Measurements from ENCODE around the gene TMBIM4.

TMBIM4 gene

DNA sequence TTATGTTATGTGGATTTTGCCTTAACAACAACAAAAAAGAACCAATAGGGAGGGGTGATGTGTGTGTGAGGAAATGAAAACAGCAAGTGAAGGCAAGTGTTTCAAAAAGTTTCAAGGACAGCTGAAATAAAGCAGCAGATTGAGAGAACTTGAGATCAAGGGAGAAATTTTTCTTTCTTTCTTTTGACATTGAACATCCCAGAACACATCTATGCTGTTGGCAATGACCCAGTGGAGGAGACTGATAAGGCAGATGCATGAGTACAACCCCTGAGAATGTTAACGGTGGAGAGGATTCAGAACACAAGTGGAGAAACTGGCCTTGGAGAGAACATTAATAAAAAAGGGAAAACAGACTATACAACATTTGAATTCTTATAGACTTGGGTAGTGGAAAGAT lies 42.1 kb downstream of the TMBIM4 start:
- DNase-seq: no peak
- Histone ChIP-seq H3K27ac (ENCODE audit: low read depth, low read length) (no peak overlapping the region), H2AK5ac (ENCODE audit: low read length) (no peak overlapping the region), H3K79me2 (ENCODE audit: control insufficient read depth, insufficient read depth, low read length) (peaks cover 22% of the 10 kb centered on the region), H3K79me1 (ENCODE audit: low read length) (peaks cover 13% of the 10 kb centered on the region), H3K4ac (ENCODE audit: low read depth, low read length) (no peak overlapping the region), H3K18ac (ENCODE audit: low read length) (no peak overlapping the region), H2BK15ac (replicated peaks; ENCODE audit: low read depth) (no peak overlapping the region), H3K4me1 (ENCODE audit: control insufficient read depth, low read depth, low read length) (peaks cover 2% of the 10 kb centered on the region), H3K36me3 (ENCODE audit: control insufficient read depth, insufficient read depth, low read length) (peaks cover 4% of the 10 kb centered on the region), H3K4me3 (ENCODE audit: low read length) (no peak overlapping the region), H3K27me3 (ENCODE audit: insufficient read depth, low read length, poor library complexity) (no peaks in the 10 kb centered on the region), H2BK5ac (ENCODE audit: low read length) (no peak overlapping the region), H3K56ac (ENCODE audit: low read length) (no peak overlapping the region), H3K23ac (ENCODE audit: low read length) (no peak overlapping the region), H2BK120ac (ENCODE audit: low read depth, low read length) (no peak overlapping the region), H3K4me2 (ENCODE audit: low read length) (no peak overlapping the region), H4K5ac (ENCODE audit: low read length) (no peak overlapping the region), H4K8ac (ENCODE audit: low read depth, low read length) (no peak overlapping the region), H3K9ac (ENCODE audit: low read length) (no peak overlapping the region)
- no CpG with 5 or more reads among the region's 1 CpG for WGBS (ENCODE audit: extremely low coverage, insufficient coverage, low lambda C conversion rate)

DNA sequence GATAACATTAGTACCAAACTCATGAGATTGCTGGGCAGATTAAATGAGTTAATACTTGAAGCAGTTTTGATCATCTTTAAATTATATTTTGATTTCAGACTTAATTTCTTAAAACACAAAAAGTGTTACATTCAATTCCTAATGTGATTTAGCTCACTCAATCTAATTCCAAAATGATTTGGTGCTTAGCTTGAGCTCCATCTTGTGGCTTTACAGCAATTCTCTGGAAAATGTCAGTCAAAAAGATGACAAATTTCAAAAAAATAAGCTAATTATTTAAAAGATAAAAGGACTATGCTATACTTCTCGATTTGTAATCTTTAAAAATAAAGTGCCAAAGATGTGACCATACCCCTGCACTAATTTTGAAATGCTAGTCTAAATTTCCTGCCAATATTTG lies 49.3 kb downstream of the TMBIM4 start:
- Histone ChIP-seq H3K4me1 (ENCODE audit: control insufficient read depth, low read depth, low read length) (no peaks in the 10 kb centered on the region), H3K56ac (ENCODE audit: low read length) (no peak overlapping the region), H3K9ac (ENCODE audit: low read length) (no peak overlapping the region), H3K18ac (ENCODE audit: low read length) (no peak overlapping the region), H3K27me3 (ENCODE audit: insufficient read depth, low read length, poor library complexity) (no peaks in the 10 kb centered on the region), H4K5ac (ENCODE audit: low read length) (no peak overlapping the region), H3K4ac (ENCODE audit: low read depth, low read length) (no peak overlapping the region), H3K36me3 (ENCODE audit: control insufficient read depth, insufficient read depth, low read length) (peaks cover 2% of the 10 kb centered on the region), H3K27ac (ENCODE audit: low read depth, low read length) (no peak overlapping the region), H3K4me3 (ENCODE audit: low read length) (no peak overlapping the region), H3K79me1 (ENCODE audit: low read length) (no peaks in the 10 kb centered on the region), H3K23ac (ENCODE audit: low read length) (no peak overlapping the region), H2AK5ac (ENCODE audit: low read length) (no peak overlapping the region), H2BK120ac (ENCODE audit: low read depth, low read length) (no peak overlapping the region), H3K4me2 (ENCODE audit: low read length) (no peak overlapping the region), H3K79me2 (ENCODE audit: control insufficient read depth, insufficient read depth, low read length) (no peaks in the 10 kb centered on the region), H2BK5ac (ENCODE audit: low read length) (no peak overlapping the region), H2BK15ac (replicated peaks; ENCODE audit: low read depth) (no peak overlapping the region), H4K8ac (ENCODE audit: low read depth, low read length) (no peak overlapping the region)
- DNase-seq: no peak
- WGBS (ENCODE audit: extremely low coverage, insufficient coverage, low lambda C conversion rate): no CpG with 5 or more reads among the region's 1 CpG

DNA sequence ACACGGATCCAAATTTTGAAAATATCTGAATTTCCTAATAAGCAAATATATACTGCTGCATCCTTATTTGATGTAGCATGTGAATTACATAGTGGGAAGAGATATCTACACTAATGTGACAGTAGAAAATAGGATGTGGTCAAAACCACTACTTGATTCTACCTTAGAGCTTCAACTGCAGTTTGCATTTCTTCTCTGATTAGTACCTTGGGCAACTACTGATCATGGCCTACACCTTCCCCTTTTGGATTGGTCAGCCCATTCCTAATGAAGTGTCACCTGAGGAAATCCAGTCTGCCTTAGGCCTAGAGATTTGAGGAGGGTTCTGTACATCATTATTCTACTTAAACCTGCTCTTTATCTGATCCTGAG lies 49.9 kb downstream of the TMBIM4 start:
- Histone ChIP-seq H3K36me3 (ENCODE audit: control insufficient read depth, insufficient read depth, low read length) (peaks cover 1% of the 10 kb centered on the region), H2BK5ac (ENCODE audit: low read length) (no peak overlapping the region), H4K5ac (ENCODE audit: low read length) (no peak overlapping the region), H3K56ac (ENCODE audit: low read length) (no peak overlapping the region), H2BK15ac (replicated peaks; ENCODE audit: low read depth) (no peak overlapping the region), H3K27ac (ENCODE audit: low read depth, low read length) (no peak overlapping the region), H3K4me2 (ENCODE audit: low read length) (no peak overlapping the region), H3K27me3 (ENCODE audit: insufficient read depth, low read length, poor library complexity) (no peaks in the 10 kb centered on the region), H2AK5ac (ENCODE audit: low read length) (no peak overlapping the region), H3K4me1 (ENCODE audit: control insufficient read depth, low read depth, low read length) (no peaks in the 10 kb centered on the region), H4K8ac (ENCODE audit: low read depth, low read length) (no peak overlapping the region), H3K9ac (ENCODE audit: low read length) (no peak overlapping the region), H3K79me2 (ENCODE audit: control insufficient read depth, insufficient read depth, low read length) (no peaks in the 10 kb centered on the region), H3K18ac (ENCODE audit: low read length) (no peak overlapping the region), H3K4me3 (ENCODE audit: low read length) (no peak overlapping the region), H3K4ac (ENCODE audit: low read depth, low read length) (no peak overlapping the region), H3K79me1 (ENCODE audit: low read length) (no peaks in the 10 kb centered on the region), H2BK120ac (ENCODE audit: low read depth, low read length) (no peak overlapping the region), H3K23ac (ENCODE audit: low read length) (no peak overlapping the region)
- no peak for DNase-seq
- no CpG with 5 or more reads among the region's 1 CpG for WGBS (ENCODE audit: extremely low coverage, insufficient coverage, low lambda C conversion rate)

DNA sequence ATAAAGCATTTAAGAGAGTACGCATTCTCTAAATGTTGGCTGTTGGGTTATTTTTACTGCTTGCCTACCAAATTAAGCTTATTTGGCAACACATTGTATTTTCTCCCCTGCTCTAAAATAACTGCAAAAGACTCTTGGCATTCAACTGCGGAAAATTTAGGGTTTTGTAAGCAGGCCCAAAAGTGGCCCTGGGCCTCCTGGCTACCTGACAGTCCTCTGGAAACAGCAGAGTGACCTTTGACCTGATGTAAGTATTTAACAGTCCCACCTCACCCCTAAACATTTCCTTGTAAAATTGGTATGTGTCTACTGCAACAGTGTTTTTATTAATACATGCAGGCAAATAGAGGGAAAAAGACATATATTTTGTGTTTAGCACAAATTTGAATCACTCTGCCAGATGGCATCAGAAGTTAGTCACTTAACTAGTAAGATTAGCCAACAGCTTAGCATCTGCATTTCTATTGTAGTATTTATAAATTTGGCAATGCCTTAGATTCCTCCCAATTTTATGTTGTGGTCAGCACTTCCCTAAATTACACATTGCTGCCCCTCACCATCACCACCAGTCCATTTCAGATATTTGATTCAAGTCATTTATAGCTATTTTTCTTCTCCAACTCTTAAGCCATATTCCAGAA lies 50.4 kb downstream of the TMBIM4 start:
- Histone ChIP-seq H2AK5ac (ENCODE audit: low read length) (no peak overlapping the region), H3K27ac (ENCODE audit: low read depth, low read length) (no peak overlapping the region), H3K79me1 (ENCODE audit: low read length) (no peaks in the 10 kb centered on the region), H2BK15ac (replicated peaks; ENCODE audit: low read depth) (no peak overlapping the region), H4K5ac (ENCODE audit: low read length) (no peak overlapping the region), H3K27me3 (ENCODE audit: insufficient read depth, low read length, poor library complexity) (no peaks in the 10 kb centered on the region), H3K4ac (ENCODE audit: low read depth, low read length) (no peak overlapping the region), H3K4me2 (ENCODE audit: low read length) (no peak overlapping the region), H3K18ac (ENCODE audit: low read length) (no peak overlapping the region), H2BK5ac (ENCODE audit: low read length) (no peak overlapping the region), H3K4me3 (ENCODE audit: low read length) (no peak overlapping the region), H3K56ac (ENCODE audit: low read length) (no peak overlapping the region), H4K8ac (ENCODE audit: low read depth, low read length) (no peak overlapping the region), H3K79me2 (ENCODE audit: control insufficient read depth, insufficient read depth, low read length) (no peaks in the 10 kb centered on the region), H3K36me3 (ENCODE audit: control insufficient read depth, insufficient read depth, low read length) (no peaks in the 10 kb centered on the region), H3K9ac (ENCODE audit: low read length) (no peak overlapping the region), H2BK120ac (ENCODE audit: low read depth, low read length) (no peak overlapping the region), H3K23ac (ENCODE audit: low read length) (no peak overlapping the region), H3K4me1 (ENCODE audit: control insufficient read depth, low read depth, low read length) (no peaks in the 10 kb centered on the region)
- no CpG with 5 or more reads among the region's 2 CpGs for WGBS (ENCODE audit: extremely low coverage, insufficient coverage, low lambda C conversion rate)
- no peak for DNase-seq

GRCh38 chr12:66118240-66118891 lies 51.4 kb downstream of the TMBIM4 start:
- H3K79me2 ChIP-seq (ENCODE audit: control insufficient read depth, insufficient read depth, low read length): no peaks in the 10 kb centered on the region
- H2AK5ac ChIP-seq (ENCODE audit: low read length): no peak overlapping the region
- no peaks in the 10 kb centered on the region for H3K79me1 ChIP-seq (ENCODE audit: low read length)
- no peak for DNase-seq
- H4K8ac ChIP-seq (ENCODE audit: low read depth, low read length): no peak overlapping the region
- no CpG with 5 or more reads among the region's 9 CpGs for WGBS (ENCODE audit: extremely low coverage, insufficient coverage, low lambda C conversion rate)
- no peak overlapping the region for H3K27ac ChIP-seq (ENCODE audit: low read depth, low read length)
- no peak overlapping the region for H2BK120ac ChIP-seq (ENCODE audit: low read depth, low read length)
- H3K18ac ChIP-seq (ENCODE audit: low read length): no peak overlapping the region
- H3K4me2 ChIP-seq (ENCODE audit: low read length): no peak overlapping the region
- H2BK15ac ChIP-seq (replicated peaks; ENCODE audit: low read depth): no peak overlapping the region
- H3K23ac ChIP-seq (ENCODE audit: low read length): no peak overlapping the region
- no peak overlapping the region for H4K5ac ChIP-seq (ENCODE audit: low read length)
- no peaks in the 10 kb centered on the region for H3K27me3 ChIP-seq (ENCODE audit: insufficient read depth, low read length, poor library complexity)
- no peak overlapping the region for H3K4me3 ChIP-seq (ENCODE audit: low read length)
- no peaks in the 10 kb centered on the region for H3K36me3 ChIP-seq (ENCODE audit: control insufficient read depth, insufficient read depth, low read length)
- H3K4ac ChIP-seq (ENCODE audit: low read depth, low read length): no peak overlapping the region
- H3K4me1 ChIP-seq (ENCODE audit: control insufficient read depth, low read depth, low read length): no peaks in the 10 kb centered on the region
- H3K9ac ChIP-seq (ENCODE audit: low read length): no peak overlapping the region
- H3K56ac ChIP-seq (ENCODE audit: low read length): no peak overlapping the region
- no peak overlapping the region for H2BK5ac ChIP-seq (ENCODE audit: low read length)

GRCh38 chr12:66117242-66117641 lies 52.6 kb downstream of the TMBIM4 start:
- DNase-seq: no peak
- H2AK5ac ChIP-seq (ENCODE audit: low read length): no peak overlapping the region
- H3K9ac ChIP-seq (ENCODE audit: low read length): no peak overlapping the region
- no peak overlapping the region for H2BK5ac ChIP-seq (ENCODE audit: low read length)
- H3K4ac ChIP-seq (ENCODE audit: low read depth, low read length): no peak overlapping the region
- H2BK120ac ChIP-seq (ENCODE audit: low read depth, low read length): no peak overlapping the region
- H3K18ac ChIP-seq (ENCODE audit: low read length): no peak overlapping the region
- no peak overlapping the region for H3K4me2 ChIP-seq (ENCODE audit: low read length)
- H4K8ac ChIP-seq (ENCODE audit: low read depth, low read length): no peak overlapping the region
- no peak overlapping the region for H3K27ac ChIP-seq (ENCODE audit: low read depth, low read length)
- H3K36me3 ChIP-seq (ENCODE audit: control insufficient read depth, insufficient read depth, low read length): no peaks in the 10 kb centered on the region
- H2BK15ac ChIP-seq (replicated peaks; ENCODE audit: low read depth): no peak overlapping the region
- no peak overlapping the region for H3K23ac ChIP-seq (ENCODE audit: low read length)
- no peaks in the 10 kb centered on the region for H3K79me1 ChIP-seq (ENCODE audit: low read length)
- no peak overlapping the region for H3K4me3 ChIP-seq (ENCODE audit: low read length)
- H3K27me3 ChIP-seq (ENCODE audit: insufficient read depth, low read length, poor library complexity): no peaks in the 10 kb centered on the region
- no peak overlapping the region for H3K56ac ChIP-seq (ENCODE audit: low read length)
- H3K4me1 ChIP-seq (ENCODE audit: control insufficient read depth, low read depth, low read length): no peaks in the 10 kb centered on the region
- no CpG with 5 or more reads among the region's 2 CpGs for WGBS (ENCODE audit: extremely low coverage, insufficient coverage, low lambda C conversion rate)
- H3K79me2 ChIP-seq (ENCODE audit: control insufficient read depth, insufficient read depth, low read length): no peaks in the 10 kb centered on the region
- no peak overlapping the region for H4K5ac ChIP-seq (ENCODE audit: low read length)
